ENCODE measurements around the gene PLTP.

DNA sequence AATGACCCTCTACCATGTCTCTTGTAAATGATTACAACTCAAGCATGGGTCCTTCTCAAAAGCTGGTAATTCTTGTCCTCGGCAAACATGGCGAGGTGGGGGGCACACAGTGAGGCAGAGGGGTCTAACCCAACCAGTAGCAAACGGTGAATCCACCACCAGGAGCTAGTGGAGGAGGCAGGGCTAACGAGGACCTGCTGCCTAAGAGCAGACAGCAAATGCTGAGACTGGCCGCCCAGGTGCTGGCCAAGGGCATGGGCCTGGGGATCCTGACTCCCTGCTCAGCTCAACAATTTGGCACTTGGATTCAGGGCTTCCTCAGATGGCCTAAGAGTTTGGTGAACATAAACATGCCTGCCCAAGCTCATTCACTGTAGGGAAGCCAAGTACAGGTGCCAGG lies 40.9 kb upstream of the PLTP start:
- TF ChIP-seq, protein P1, sequence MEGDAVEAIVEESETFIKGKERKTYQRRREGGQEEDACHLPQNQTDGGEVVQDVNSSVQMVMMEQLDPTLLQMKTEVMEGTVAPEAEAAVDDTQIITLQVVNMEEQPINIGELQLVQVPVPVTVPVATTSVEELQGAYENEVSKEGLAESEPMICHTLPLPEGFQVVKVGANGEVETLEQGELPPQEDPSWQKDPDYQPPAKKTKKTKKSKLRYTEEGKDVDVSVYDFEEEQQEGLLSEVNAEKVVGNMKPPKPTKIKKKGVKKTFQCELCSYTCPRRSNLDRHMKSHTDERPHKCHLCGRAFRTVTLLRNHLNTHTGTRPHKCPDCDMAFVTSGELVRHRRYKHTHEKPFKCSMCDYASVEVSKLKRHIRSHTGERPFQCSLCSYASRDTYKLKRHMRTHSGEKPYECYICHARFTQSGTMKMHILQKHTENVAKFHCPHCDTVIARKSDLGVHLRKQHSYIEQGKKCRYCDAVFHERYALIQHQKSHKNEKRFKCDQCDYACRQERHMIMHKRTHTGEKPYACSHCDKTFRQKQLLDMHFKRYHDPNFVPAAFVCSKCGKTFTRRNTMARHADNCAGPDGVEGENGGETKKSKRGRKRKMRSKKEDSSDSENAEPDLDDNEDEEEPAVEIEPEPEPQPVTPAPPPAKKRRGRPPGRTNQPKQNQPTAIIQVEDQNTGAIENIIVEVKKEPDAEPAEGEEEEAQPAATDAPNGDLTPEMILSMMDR (IDR thresholded peaks at IDR 0.05) = no peak
- TF ChIP-seq POLR2AphosphoS5 (IDR thresholded peaks at IDR 0.05) (no peak), POLR2A (IDR thresholded peaks at IDR 0.05) (no peak), EP300 (IDR thresholded peaks at IDR 0.05) (no peak)

Data from gastroesophageal sphincter (tissue), 3 donors.